ENCODE measurements around the gene POGK. TPM values are rescaled to one million over a fixed set of nuclear protein-coding genes. Genes with fewer than 3 reads are reported as not detected.

Gene POGK
- polyA plus RNA-seq, 3 donors: 10.6 to 13.0 (median 10.9) TPM

- intact Hi-C loops (cut with micrococcal nuclease): no loop called here
- Mint-ChIP-seq H3K27me3 (ENCODE audit: low read depth in 3 of 3) (peaks cover 0 to 1% (median 0%) of the 10 kb centered on the region in 3 donors), H3K27ac (peak overlapping the region in 1 of 7 donors; percentile 51), H3K36me3 (peaks cover 45 to 55% of the 10 kb centered on the region in 2 donors), H3K4me3 (no peak overlapping the region), H3K9me3 (no peaks in the 10 kb centered on the region), H3K4me1 (peaks cover 14% of the 10 kb centered on the region)
- H3K9ac ChIP-seq (ENCODE audit: insufficient read depth, low read length, poor library complexity, severe bottlenecking): no peak overlapping the region
- H3K4me3 ChIP-seq (replicated peaks in 1 of 3; ENCODE audit: low read depth in 2 of 3, low read length in 3 of 3): no peak overlapping the region
- no peak overlapping the region for H3K27ac ChIP-seq (ENCODE audit: low read depth in 1 of 2, low read length in 2 of 2)
- H3K36me3 ChIP-seq (replicated peaks in 1 of 2; ENCODE audit: control insufficient read depth in 1 of 2, insufficient read depth in 2 of 2, low read length in 2 of 2): peaks cover 32 to 61% of the 10 kb centered on the region in 2 donors
- H3K4me2 ChIP-seq (replicated peaks; ENCODE audit: extremely low read depth, low read length, poor library complexity, severe bottlenecking): no peak overlapping the region
- DNase-seq: no peak
- no peaks in the 10 kb centered on the region for H3K27me3 ChIP-seq (ENCODE audit: control insufficient read depth in 2 of 2, insufficient read depth in 2 of 2, low read length in 2 of 2)
- no peak overlapping the region for H2AFZ ChIP-seq (ENCODE audit: insufficient read depth, low read depth, low read length, poor library complexity, severe bottlenecking)
- H3K4me1 ChIP-seq (ENCODE audit: control insufficient read depth in 1 of 2, insufficient read depth in 2 of 2, low read length in 2 of 2): no peaks in the 10 kb centered on the region
- no peak for TF ChIP-seq CTCF (IDR thresholded peaks at IDR 0.05)
- H4K20me1 ChIP-seq (ENCODE audit: insufficient read depth, low read length): peaks cover 9% of the 10 kb centered on the region
- 100% methylated on average over 4 of the region's 7 CpGs for WGBS (ENCODE audit: insufficient coverage)
- peaks cover 53% of the 10 kb centered on the region for H3K79me2 ChIP-seq (ENCODE audit: insufficient read depth, low read length)
- H3K9me3 ChIP-seq (replicated peaks in 1 of 2; ENCODE audit: control insufficient read depth in 1 of 2, insufficient read depth in 1 of 2, low read length in 2 of 2): no peaks in the 10 kb centered on the region
Measured at GRCh38 chr1:166868639-166869038, 29.4 kb downstream of the POGK start.

GRCh38 chr1:166869318-166870099, 30.2 kb downstream of the POGK start:
- TF ChIP-seq CTCF (IDR thresholded peaks at IDR 0.05): no peak
- Histone ChIP-seq H2AFZ (ENCODE audit: insufficient read depth, low read depth, low read length, poor library complexity, severe bottlenecking) (no peak overlapping the region), H3K27ac (ENCODE audit: low read depth in 1 of 2, low read length in 2 of 2) (no peak overlapping the region), H3K27me3 (ENCODE audit: control insufficient read depth in 2 of 2, insufficient read depth in 2 of 2, low read length in 2 of 2) (no peaks in the 10 kb centered on the region), H3K4me2 (replicated peaks; ENCODE audit: extremely low read depth, low read length, poor library complexity, severe bottlenecking) (no peak overlapping the region), H3K4me3 (replicated peaks in 1 of 3; ENCODE audit: low read depth in 2 of 3, low read length in 3 of 3) (no peak overlapping the region), H3K79me2 (ENCODE audit: insufficient read depth, low read length) (peaks cover 57% of the 10 kb centered on the region), H3K4me1 (ENCODE audit: control insufficient read depth in 1 of 2, insufficient read depth in 2 of 2, low read length in 2 of 2) (no peaks in the 10 kb centered on the region), H3K9me3 (replicated peaks in 1 of 2; ENCODE audit: control insufficient read depth in 1 of 2, insufficient read depth in 1 of 2, low read length in 2 of 2) (no peaks in the 10 kb centered on the region), H3K9ac (ENCODE audit: insufficient read depth, low read length, poor library complexity, severe bottlenecking) (no peak overlapping the region), H3K36me3 (replicated peaks in 1 of 2; ENCODE audit: control insufficient read depth in 1 of 2, insufficient read depth in 2 of 2, low read length in 2 of 2) (peaks cover 27 to 52% of the 10 kb centered on the region in 2 donors), H4K20me1 (ENCODE audit: insufficient read depth, low read length) (peaks cover 9% of the 10 kb centered on the region)
- peak overlapping the region in 1 of 7 donors; percentile 21 for H3K27ac Mint-ChIP-seq
- H3K4me1 Mint-ChIP-seq: peaks cover 16% of the 10 kb centered on the region
- intact Hi-C loops (cut with micrococcal nuclease): no loop called here
- peaks cover 0 to 1% (median 0%) of the 10 kb centered on the region in 3 donors for H3K27me3 Mint-ChIP-seq (ENCODE audit: low read depth in 3 of 3)
- no CpG with 5 or more reads among the region's 3 CpGs for WGBS (ENCODE audit: insufficient coverage)
- no peak for DNase-seq
- no peak overlapping the region for H3K4me3 Mint-ChIP-seq
- no peaks in the 10 kb centered on the region for H3K9me3 Mint-ChIP-seq
- H3K36me3 Mint-ChIP-seq: peaks cover 40 to 46% of the 10 kb centered on the region in 2 donors

All from CD14-positive monocyte (primary cell).